ENCODE data around the gene SPATA2.
A peak's percentile ranks its signal among the peaks of the same experiment; 100 is the strongest.

SPATA2 gene

GRCh38 chr20:49942942-49943341 lies 27.6 kb upstream of the SPATA2 start:
- no peaks in the 10 kb centered on the region for H3K27me3 Mint-ChIP-seq (ENCODE audit: low read depth, poor library complexity)
- no peak for TF ChIP-seq CTCF (IDR thresholded peaks at IDR 0.05)
- H3K9me3 Mint-ChIP-seq = no peaks in the 10 kb centered on the region
- peaks cover 75% of the 10 kb centered on the region for H3K36me3 Mint-ChIP-seq (ENCODE audit: low read depth)
- DNase-seq = no peak
- H3K4me1 Mint-ChIP-seq = peaks cover 32% of the 10 kb centered on the region
- no peak overlapping the region for H3K27ac Mint-ChIP-seq
- no peak overlapping the region for H3K4me3 Mint-ChIP-seq

DNA sequence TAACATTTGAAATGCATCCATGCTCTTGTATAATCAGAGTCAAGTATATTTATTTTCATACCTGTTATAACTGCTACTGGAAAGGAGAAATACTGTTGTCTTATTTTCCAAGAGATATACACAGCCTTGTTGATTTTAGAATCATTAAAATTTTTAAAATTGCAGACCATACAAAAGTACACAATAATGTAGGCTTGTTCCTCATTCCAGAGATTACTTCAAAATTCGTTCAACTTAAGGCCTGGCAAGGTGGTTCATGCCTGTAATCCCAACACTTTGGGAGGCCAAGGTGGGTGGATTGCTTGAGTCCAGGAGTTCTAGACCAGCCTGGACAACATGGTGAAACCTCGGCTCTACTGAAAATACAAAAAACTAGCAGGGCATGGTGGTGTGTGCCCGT lies 27.0 kb upstream of the SPATA2 start:
- no peak for DNase-seq
- Mint-ChIP-seq H3K27me3 (ENCODE audit: low read depth, poor library complexity) (no peaks in the 10 kb centered on the region), H3K9me3 (no peaks in the 10 kb centered on the region), H3K4me3 (no peak overlapping the region), H3K4me1 (peaks cover 38% of the 10 kb centered on the region), H3K36me3 (ENCODE audit: low read depth) (peaks cover 68% of the 10 kb centered on the region), H3K27ac (no peak overlapping the region)
- no peak for TF ChIP-seq CTCF (IDR thresholded peaks at IDR 0.05)

GRCh38 chr20:49941456-49941855 lies 26.1 kb upstream of the SPATA2 start:
- DNase-seq = no peak
- H3K4me3 Mint-ChIP-seq = no peak overlapping the region
- no peaks in the 10 kb centered on the region for H3K9me3 Mint-ChIP-seq
- no peak for TF ChIP-seq CTCF (IDR thresholded peaks at IDR 0.05)
- peak overlapping the region; percentile 92 for H3K27ac Mint-ChIP-seq
- H3K4me1 Mint-ChIP-seq = peaks cover 46% of the 10 kb centered on the region
- no peaks in the 10 kb centered on the region for H3K27me3 Mint-ChIP-seq (ENCODE audit: low read depth, poor library complexity)
- H3K36me3 Mint-ChIP-seq (ENCODE audit: low read depth) = peaks cover 60% of the 10 kb centered on the region

DNA sequence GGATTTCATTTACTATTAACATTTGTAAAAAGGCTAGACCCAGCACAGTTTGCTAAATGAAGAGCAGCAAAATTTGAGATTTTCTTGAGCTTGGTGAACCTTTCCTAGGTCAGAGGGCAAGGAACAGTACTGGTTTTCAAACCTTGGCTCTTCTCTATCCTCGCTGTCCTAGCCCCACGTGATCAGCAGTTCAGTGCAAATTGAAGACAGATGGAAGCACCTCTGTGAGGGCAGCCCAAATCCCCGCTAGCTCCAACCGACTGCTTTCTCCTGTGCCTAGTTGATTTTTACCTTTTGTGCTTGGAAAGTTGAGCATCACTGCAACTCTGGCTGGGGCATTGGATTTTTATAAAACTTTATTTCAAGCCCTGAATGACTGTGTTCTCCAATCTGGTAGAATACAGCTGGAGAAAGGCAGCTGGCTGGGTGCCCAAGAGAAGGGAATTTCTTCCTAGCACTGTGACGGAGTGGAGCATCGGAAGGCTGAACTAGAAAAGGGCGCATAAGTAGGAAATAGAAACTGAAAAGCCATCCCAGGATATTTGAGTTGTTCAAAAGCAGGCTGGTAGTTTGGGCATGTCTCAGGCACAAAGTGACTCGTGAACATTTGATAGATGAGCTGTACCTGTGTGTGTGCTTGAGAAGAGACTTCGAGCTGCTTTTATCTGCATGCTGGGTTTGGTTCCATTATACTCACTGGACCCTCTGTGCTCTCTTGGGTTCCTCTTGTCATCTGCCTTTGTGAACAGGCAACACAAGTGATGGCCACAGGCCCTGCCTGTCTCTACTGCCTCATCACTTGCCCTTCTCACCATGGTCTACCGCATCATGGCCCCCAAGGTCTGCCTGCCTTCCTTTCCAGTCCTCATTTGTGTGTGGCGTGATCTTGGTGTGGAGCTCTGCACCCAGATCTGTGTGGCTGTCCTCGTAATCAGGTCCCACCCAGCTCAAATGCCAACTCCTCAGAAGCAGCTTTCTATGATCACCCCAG lies 23.1 kb upstream of the SPATA2 start:
- peak; percentile 14 for DNase-seq
- TF ChIP-seq CTCF (IDR thresholded peaks at IDR 0.05) = no peak
- H3K4me3 Mint-ChIP-seq = peak overlapping the region; percentile 98
- no peaks in the 10 kb centered on the region for H3K9me3 Mint-ChIP-seq
- peak overlapping the region; percentile 71 for H3K27ac Mint-ChIP-seq
- peaks cover 37% of the 10 kb centered on the region for H3K36me3 Mint-ChIP-seq (ENCODE audit: low read depth)
- peaks cover 50% of the 10 kb centered on the region for H3K4me1 Mint-ChIP-seq
- no peaks in the 10 kb centered on the region for H3K27me3 Mint-ChIP-seq (ENCODE audit: low read depth, poor library complexity)

DNA sequence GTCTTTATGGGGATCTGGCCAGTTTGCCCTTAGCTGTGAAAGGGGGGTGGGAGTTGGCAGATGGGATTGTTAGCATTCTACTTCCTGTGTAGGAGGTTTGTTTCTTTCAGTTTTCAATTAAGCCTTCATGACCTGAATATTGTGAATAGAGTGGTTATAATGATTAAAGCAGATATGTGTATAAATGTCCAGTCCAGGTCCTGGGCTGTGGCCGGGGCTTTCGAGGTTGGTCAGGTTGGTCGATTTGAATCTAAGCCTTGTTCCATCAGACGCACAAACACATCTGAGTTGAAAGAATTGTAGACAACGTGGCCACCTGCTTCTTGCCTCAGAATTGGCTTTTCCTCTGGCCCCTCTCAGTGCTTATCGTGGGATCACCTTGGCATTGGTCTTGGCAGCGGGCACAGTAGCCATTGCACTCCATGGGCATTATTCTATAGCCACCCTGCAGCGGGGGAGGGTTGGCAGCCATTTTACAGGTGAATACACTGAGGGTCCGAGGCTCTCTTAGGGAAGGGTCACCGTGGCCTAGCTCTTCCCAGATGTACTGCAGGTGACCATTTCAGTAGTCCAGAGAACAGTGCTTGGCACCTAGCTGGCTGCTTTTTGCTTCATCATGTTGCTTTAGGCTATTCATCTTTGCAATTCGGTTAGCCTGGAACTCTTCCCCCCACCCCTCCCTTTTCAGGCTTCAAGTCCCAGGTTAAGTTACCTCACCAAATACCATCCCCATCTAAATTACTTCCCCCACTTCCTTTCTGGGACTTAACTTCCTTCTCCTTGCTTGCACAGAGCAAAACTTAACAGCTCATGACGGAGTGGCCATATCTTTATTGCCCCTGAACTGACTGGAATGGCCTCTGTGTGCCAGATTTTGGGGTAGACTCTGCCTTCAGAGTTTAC lies 21.9 kb upstream of the SPATA2 start:
- no peaks in the 10 kb centered on the region for H3K9me3 Mint-ChIP-seq
- peaks cover 31% of the 10 kb centered on the region for H3K36me3 Mint-ChIP-seq (ENCODE audit: low read depth)
- TF ChIP-seq CTCF (IDR thresholded peaks at IDR 0.05) = no peak
- DNase-seq = no peak
- peak overlapping the region; percentile 92 for H3K27ac Mint-ChIP-seq
- peak overlapping the region; percentile 98 for H3K4me3 Mint-ChIP-seq
- peaks cover 50% of the 10 kb centered on the region for H3K4me1 Mint-ChIP-seq
- peaks cover 3% of the 10 kb centered on the region for H3K27me3 Mint-ChIP-seq (ENCODE audit: low read depth, poor library complexity)

Measured in nephron progenitor cell (in vitro differentiated cells).